Muscle of leg (tissue), 11 donors: ENCODE results near the gene ABCA7. TPM values are rescaled to one million over a fixed set of nuclear protein-coding genes. Genes with fewer than 3 reads are reported as not detected.
A peak's percentile ranks its signal among the peaks of the same experiment; 100 is the strongest.

ENCODE experiments used
- DNase-seq: peaks from one replicate; pipeline ENCODE4 v3.0.0; 2013
- H3K27ac ChIP-seq: one replicate; pipeline ENCODE4 v1.5.1; 2013; ENCODE audit warnings: mild to moderate bottlenecking, low read length, control low read depth
- H3K27me3 ChIP-seq: one replicate; pipeline ENCODE4 v1.6.1; 2013; ENCODE audit warnings: low read length; ENCODE audit not compliant: control insufficient read depth, insufficient read depth
- H3K36me3 ChIP-seq: one replicate; pipeline ENCODE4 v1.6.1; 2013; ENCODE audit warnings: low read length; ENCODE audit not compliant: control insufficient read depth, insufficient read depth
- H3K4me1 ChIP-seq: one replicate; pipeline ENCODE4 v1.6.1; 2013; ENCODE audit warnings: low read length; ENCODE audit not compliant: control insufficient read depth, insufficient read depth
- H3K4me3 ChIP-seq: one replicate; pipeline ENCODE4 v1.5.1; 2013; ENCODE audit warnings: low read length, control low read depth
- H3K9me3 ChIP-seq: replicated peaks from 2 replicates; pipeline ENCODE4 v1.6.1; 2013; ENCODE audit warnings: low read depth, low read length; ENCODE audit not compliant: control insufficient read depth
- WGBS: methylation state at CpG from one replicate; pipeline ENCODE4 v1.1.5; 2013; ENCODE audit warnings: missing lambda C conversion rate; ENCODE audit not compliant: insufficient coverage; 5-methylcytosine and 5-hydroxymethylcytosine counted together
- polyA plus RNA-seq, 8 donors: library from polyadenylated mRNA; unstranded; fragments of 120-200 nt; gene quantifications; one replicate each; pipeline versions ENCODE4 v1.2.1 to v1.2.3, GENCODE V29; 2013; ENCODE audit warnings: inconsistent platforms in 1 of 8, low replicate concordance in 1 of 8; ENCODE audit not compliant: insufficient read length in 8 of 8, insufficient read depth in 1 of 8
- total RNA-seq: library from RNA; stranded (reverse); fragments of 120-200 nt; gene quantifications from one replicate; pipeline ENCODE4 v1.2.4, GENCODE V29; 2013

The ABCA7 gene
- total and polyA plus RNA-seq, 9 donors: 7.9 to 23.0 (median 12.6) TPM

GRCh38 chr19:1002600-1002999 is 37.3 kb upstream of the ABCA7 start:
- Histone ChIP-seq H3K4me3 (no peak overlapping the region), H3K4me1 (peaks cover 9% of the 10 kb centered on the region), H3K9me3 (no peaks in the 10 kb centered on the region), H3K27me3 (peaks cover 49% of the 10 kb centered on the region), H3K36me3 (no peaks in the 10 kb centered on the region), H3K27ac (no peak overlapping the region)
- DNase-seq: no peak
- 83% methylated on average over 4 of the region's 4 CpGs for WGBS

GRCh38 chr19:1003283-1003682 is 36.6 kb upstream of the ABCA7 start:
- Histone ChIP-seq H3K27me3 (peaks cover 43% of the 10 kb centered on the region), H3K36me3 (no peaks in the 10 kb centered on the region), H3K4me3 (no peak overlapping the region), H3K9me3 (no peaks in the 10 kb centered on the region), H3K27ac (no peak overlapping the region), H3K4me1 (peaks cover 9% of the 10 kb centered on the region)
- DNase-seq: no peak
- WGBS: 91% methylated on average over 37 of the region's 37 CpGs

- H3K27ac ChIP-seq: no peak overlapping the region
- DNase-seq: no peak
- 69% methylated on average over 31 of the region's 32 CpGs for WGBS
- no peak overlapping the region for H3K4me3 ChIP-seq
- H3K9me3 ChIP-seq: no peaks in the 10 kb centered on the region
- H3K27me3 ChIP-seq: peaks cover 32% of the 10 kb centered on the region
- H3K4me1 ChIP-seq: peaks cover 9% of the 10 kb centered on the region
- no peaks in the 10 kb centered on the region for H3K36me3 ChIP-seq
Observed at GRCh38 chr19:1004204-1004802, 35.6 kb upstream of the ABCA7 start.

- 91% methylated on average over 64 of the region's 70 CpGs for WGBS
- Histone ChIP-seq H3K36me3 (peaks cover 7% of the 10 kb centered on the region), H3K27me3 (peaks cover 25% of the 10 kb centered on the region), H3K9me3 (no peaks in the 10 kb centered on the region), H3K27ac (no peak overlapping the region), H3K4me1 (peaks cover 16% of the 10 kb centered on the region), H3K4me3 (no peak overlapping the region)
- DNase-seq: no peak
Observed at GRCh38 chr19:1004803-1005664, 34.9 kb upstream of the ABCA7 start.

GRCh38 chr19:1006711-1007398 is 33.1 kb upstream of the ABCA7 start:
- WGBS: 79% methylated on average over 20 of the region's 27 CpGs
- peaks cover 21% of the 10 kb centered on the region for H3K36me3 ChIP-seq
- peaks cover 12% of the 10 kb centered on the region for H3K27me3 ChIP-seq
- no peak overlapping the region for H3K4me3 ChIP-seq
- no peak overlapping the region for H3K27ac ChIP-seq
- H3K9me3 ChIP-seq: no peaks in the 10 kb centered on the region
- H3K4me1 ChIP-seq: peaks cover 11% of the 10 kb centered on the region
- DNase-seq: no peak

- 91% methylated on average over 70 of the region's 73 CpGs for WGBS
- peaks cover 28% of the 10 kb centered on the region for H3K36me3 ChIP-seq
- no peak for DNase-seq
Observed at GRCh38 chr19:1007399-1008251, 32.3 kb upstream of the ABCA7 start.

GRCh38 chr19:1008268-1009040 is 31.5 kb upstream of the ABCA7 start:
- H3K27ac ChIP-seq: no peak overlapping the region
- DNase-seq: no peak
- H3K36me3 ChIP-seq: peaks cover 36% of the 10 kb centered on the region
- H3K4me3 ChIP-seq: no peak overlapping the region
- peaks cover 11% of the 10 kb centered on the region for H3K4me1 ChIP-seq
- H3K27me3 ChIP-seq: no peaks in the 10 kb centered on the region
- H3K9me3 ChIP-seq: no peaks in the 10 kb centered on the region
- WGBS: 92% methylated on average over 19 of the region's 45 CpGs

More at GRCh38 chr19:1007399-1008251, 32.3 kb upstream of the ABCA7 start:
- Histone ChIP-seq H3K4me3 (no peak overlapping the region), H3K27ac (no peak overlapping the region), H3K27me3 (peaks cover 4% of the 10 kb centered on the region), H3K9me3 (no peaks in the 10 kb centered on the region), H3K4me1 (peaks cover 11% of the 10 kb centered on the region)

GRCh38 chr19:1009041-1009980 is 30.6 kb upstream of the ABCA7 start:
- Histone ChIP-seq H3K4me3 (no peak overlapping the region), H3K27ac (peak overlapping the region; percentile 42), H3K36me3 (peaks cover 44% of the 10 kb centered on the region), H3K4me1 (peaks cover 11% of the 10 kb centered on the region), H3K9me3 (no peaks in the 10 kb centered on the region), H3K27me3 (no peaks in the 10 kb centered on the region)
- whole genome bisulfite sequencing: 70% methylated on average over 89 of the region's 92 CpGs
- no peak for DNase-seq
